Head of caudate nucleus (tissue), 42 donors: ENCODE measurements around the gene CEPT1.

Source experiments
- DNase-seq, 42 donors: peaks; one replicate each; pipeline versions ENCODE4 v3.0.0 to v3.0.0-alpha.2; 2020 to 2021; ENCODE audit warnings: mixed read lengths in 7 of 42
- intact Hi-C: fragments of 100-400 bp; cut with DNase I; formaldehyde crosslinking; loops from one replicate; pipeline ENCODE4 v1.15.0; 2022

CEPT1 gene

DNA sequence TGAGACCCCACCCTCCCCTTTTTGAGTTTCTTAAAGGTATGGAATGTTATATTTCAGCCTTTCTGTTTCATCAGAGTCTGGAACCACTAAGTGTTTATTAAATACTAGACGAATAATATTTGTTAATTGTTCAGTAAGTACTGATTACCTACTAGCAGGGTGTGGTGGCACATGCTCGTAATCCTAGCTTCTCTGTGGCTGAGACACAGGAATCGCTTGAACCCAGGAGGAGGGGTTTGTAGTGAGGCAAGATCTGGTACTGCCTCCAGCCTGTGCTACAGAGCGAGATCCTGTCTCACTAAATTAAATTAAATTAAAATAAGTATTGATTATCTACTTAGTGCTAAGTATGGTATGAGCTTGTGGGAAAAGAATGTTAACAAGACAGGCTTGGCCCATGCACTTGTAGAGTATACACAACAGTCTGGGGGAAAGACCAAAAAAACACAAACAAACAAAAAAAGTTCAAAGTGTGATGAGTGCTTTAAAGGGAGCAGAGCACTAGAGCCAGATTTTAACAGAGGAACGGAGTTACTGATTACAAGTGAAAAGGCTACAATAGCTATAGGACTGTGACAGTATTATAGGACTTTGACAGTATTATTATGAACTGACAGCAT lies 2.4 kb downstream of the CEPT1 start:
- no peak for DNase-seq
- intact Hi-C loops = loop anchor here (10.0 kb wide), 1 partner anchor 178 kb away; the partner anchor contains the start of gene LRIF1

DNA sequence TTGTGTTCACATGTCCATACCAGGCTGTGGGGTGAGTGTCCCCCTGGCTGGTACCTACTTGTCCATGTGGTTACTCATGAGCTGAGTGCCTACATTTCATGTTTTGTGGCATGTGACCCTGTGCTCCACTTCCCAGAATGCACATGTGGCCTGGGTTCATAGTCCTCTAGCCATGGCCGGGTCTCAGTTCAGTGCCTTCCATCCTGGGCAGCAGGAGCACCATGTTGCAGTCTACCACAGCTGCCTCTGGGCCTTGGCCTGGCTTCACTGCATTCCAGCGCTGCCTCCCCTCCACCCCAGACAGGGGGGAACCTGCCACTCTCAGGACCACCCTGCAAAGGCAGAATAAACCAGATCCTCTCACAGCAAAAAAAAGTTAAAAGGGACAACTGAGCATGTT lies 5.5 kb downstream of the CEPT1 start:
- intact Hi-C loops = loop anchor here (10.0 kb wide), 1 partner anchor 181 kb away; the partner anchor contains the start of gene LRIF1
- DNase-seq = no peak

DNA sequence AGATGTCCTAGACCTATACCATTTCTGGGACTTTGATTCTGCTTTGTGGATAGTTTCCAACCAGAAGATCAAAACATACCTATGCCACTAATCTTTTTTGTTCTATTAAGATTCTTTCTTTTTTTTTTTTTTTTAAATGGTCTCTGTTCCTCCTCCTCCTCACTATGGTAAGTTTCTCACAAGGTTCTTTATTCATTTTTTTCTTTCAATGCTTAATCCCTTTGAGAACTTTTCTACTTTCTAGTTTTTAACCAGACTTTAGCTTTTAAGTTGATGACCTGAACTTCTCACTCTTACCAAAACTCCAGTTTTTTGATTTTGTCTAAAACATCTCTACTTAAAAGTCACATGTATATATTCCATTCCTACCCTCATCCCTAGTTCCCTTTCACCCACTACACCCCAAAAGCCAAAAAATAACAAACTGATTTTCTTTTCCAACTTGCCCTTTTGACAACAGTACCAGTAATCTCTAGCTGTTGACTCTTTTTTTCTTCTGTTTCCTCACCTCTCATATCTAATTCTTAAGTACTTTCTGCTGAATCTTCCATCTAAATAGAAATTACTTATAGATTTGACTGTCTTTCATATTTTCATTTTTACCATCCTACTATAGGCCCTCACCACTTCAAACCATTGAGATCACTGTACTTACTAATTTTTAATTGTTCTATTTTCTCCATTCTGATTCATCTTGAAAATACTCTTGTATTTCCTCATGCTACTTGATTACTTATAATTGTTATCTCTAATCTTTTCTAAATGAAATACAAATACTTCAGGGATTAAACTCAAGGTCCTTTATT lies 6.1 kb downstream of the CEPT1 start:
- no peak for DNase-seq
- intact Hi-C loops = loop anchor here (10.0 kb wide), 1 partner anchor 181 kb away; the partner anchor contains the start of gene LRIF1

DNA sequence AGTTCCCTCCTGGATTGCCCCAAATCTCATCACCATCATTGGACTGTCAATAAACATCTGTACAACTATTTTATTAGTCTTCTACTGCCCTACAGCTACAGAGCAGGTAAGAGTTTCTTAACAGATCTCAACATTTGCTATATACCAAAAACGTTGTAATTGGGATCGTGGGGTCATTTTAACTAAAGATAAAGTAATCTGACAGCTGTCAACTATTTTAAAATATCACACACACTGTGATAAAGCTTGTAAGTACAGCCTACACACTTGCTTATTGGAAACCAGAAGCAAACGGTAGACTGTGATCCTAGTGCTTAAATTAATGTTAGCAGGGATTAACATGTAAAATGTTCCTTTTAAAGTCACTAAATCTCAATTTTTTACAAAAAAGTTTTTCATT lies 7.9 kb downstream of the CEPT1 start:
- DNase-seq = no peak
- intact Hi-C loops = loop anchor here (10.0 kb wide), 1 partner anchor 183 kb away; the partner anchor contains the start of gene LRIF1

DNA sequence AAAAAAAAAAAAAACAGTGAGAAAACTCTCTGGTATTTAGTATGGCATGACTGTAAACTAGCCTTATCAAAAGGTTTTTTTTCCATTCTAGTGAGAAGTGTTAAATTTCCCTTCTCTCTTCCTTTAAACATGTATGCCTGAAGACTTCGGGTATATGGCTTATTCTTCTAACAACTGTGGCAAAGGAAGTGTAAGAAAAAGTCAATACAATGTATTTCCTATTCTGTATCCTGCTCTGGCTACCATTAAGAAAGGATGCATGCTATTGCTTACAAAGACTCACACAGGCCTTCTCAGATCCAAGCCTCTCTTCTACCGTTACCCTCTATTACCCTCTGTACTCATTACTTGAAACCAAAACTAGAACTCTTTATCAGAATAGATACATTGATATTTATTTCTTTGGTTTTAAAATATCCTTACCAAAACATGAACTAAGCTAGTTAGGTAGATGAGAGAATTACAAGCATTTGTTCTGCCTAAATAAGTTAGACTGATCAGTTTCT lies 8.4 kb downstream of the CEPT1 start:
- intact Hi-C loops = loop anchor here (10.0 kb wide), 1 partner anchor 184 kb away; the partner anchor contains the start of gene LRIF1
- no peak for DNase-seq

DNA sequence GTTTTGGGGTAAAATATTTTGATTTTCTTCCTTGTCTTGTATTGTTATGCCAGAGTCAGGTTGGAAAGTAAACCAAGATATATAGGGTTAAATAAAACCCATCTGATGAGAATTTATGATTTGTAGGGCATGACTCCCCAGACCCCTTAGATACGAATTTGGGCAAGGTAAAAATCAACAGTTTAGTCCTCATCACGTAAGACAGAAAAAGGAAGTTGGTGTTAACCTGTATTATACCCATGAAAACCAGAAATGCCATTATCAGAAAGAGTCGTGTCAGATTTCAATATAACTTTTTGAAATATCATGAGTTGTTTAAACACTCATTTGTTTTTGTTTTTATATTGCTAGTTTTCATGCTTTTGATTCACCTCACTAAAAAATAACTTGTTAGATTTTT lies 11.8 kb downstream of the CEPT1 start:
- intact Hi-C loops = no loop called here
- DNase-seq = no peak

DNA sequence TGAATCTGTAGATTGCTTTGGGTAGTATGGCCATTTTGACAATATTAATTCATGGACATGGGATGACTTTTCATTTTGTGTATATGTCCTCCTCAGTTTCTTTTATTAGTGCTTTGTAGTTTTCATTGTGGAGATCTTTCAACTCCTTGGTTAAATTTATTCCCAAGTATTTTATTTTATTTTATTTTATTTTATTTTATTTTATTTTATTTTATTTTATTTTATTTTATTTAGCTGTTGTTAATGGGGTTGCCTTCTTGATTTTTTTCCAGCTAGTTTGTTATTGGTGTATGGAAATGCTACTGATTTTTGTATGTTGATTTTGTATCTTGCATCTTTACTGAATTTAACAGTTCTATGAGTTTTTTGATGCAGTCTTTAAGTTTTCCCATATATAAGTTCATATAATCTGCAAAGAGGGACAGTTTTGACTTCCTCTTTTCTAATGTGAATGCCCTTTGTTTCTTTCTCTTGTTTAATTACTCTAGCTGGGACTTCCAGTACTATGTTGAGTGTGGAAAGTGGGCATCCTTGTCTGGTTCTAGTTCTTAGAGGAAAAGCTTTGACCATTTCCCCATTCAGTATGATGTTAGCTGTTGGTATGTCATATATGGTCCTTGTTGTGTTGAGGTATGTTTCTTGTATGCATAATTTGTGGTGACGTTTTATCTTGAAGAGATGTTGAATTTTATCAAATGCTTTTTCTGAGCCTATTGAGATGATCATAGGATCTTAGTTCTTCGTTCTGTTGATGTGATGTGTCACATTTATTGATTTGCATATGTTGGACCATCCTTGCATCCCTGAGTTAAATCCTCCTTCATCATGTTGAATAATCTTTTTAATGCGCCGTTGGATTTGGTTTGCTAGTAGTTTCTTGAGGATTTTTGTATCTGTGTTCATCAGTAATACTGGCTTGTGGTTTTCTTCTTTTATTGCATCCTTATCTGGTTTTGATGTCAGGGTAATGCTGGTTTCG lies 14.3 kb downstream of the CEPT1 start:
- intact Hi-C loops = no loop called here
- DNase-seq = no peak

DNA sequence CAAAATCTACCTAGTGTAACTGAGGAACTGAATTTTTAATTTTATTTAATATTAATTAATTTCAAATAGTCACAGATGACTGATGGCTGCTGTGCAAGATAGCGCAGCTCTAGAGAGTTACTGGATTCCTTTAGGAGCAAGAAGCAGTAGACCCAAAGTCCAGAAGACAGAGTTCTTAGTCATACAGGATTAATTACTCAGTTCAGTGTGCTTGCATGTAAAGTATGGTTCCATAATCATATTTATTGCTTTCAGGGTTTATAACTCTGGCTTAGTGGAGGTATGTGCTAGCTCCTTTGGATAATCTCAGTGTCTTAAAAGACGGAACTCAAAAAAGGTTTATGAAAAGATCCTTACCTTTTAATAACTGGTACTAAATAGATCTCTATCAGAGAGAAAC lies 17.4 kb downstream of the CEPT1 start:
- no peak for DNase-seq
- intact Hi-C loops = no loop called here

DNA sequence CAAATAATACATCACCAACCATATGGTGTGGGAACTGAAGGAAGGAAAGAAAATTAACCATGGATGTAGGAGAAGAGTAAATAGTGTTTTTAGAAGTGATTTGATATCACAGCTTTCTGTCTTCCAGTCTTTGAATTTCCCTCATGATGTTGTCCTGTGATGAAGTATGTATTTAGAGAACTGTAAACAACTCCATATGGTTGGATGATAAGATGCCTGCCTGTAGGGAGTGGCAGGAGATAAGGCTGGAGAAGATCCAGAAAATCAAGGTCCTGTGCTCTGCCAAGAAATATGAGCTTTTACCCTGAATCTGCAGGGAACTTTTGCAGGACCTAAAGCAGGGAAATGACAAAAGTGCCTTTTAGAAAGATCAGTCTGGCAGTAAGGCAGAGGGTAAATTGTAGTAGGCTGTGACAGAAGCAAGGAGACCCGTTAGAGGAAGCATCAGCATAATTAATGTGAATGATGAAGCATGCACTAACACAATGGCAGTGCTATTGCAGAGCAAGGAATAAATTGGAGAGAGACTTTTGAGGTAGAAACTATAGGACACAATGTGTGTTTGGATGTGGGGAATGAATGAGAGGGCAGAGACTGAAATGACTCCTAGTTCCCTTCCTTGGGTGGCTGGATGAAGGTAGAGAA lies 21.9 kb downstream of the CEPT1 start:
- no peak for DNase-seq
- intact Hi-C loops = no loop called here

DNA sequence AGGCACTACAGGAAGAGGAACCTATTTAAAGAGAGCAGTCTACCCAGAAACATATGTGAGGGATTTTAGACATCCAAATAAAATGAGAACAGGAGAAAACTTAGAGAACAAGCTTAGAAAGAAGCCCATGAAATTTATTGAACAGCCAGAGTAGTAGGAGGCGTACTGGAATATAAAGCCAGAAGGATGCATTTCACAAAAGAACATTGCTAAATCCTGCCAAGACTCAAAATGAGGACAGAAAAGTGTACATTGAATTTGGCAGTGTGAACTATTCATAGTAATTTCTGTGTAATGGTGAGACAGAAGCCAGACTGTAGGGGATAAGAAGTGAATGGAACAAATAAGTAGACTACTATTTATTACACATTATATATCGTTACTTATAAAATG lies 22.5 kb downstream of the CEPT1 start:
- no peak for DNase-seq
- intact Hi-C loops = no loop called here

DNA sequence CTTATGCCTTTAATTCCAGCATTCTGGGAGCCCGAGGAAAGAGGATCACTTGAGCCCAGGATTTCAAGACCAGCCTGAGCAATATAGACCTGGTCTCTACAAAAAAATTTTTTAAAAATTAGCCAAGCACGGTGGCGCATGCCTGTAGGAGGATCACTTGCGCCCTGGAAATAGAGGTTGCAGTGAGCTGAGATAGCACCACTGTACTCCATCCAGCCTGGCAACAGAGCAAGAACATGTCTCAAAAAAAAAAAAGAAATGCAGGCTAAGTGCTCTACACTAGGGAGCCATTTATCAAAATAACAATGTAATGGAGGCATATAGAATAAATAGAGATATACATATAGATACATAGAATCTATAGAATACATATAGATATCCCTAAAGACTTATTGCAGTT lies 23.3 kb downstream of the CEPT1 start:
- DNase-seq = no peak
- intact Hi-C loops = no loop called here

DNA sequence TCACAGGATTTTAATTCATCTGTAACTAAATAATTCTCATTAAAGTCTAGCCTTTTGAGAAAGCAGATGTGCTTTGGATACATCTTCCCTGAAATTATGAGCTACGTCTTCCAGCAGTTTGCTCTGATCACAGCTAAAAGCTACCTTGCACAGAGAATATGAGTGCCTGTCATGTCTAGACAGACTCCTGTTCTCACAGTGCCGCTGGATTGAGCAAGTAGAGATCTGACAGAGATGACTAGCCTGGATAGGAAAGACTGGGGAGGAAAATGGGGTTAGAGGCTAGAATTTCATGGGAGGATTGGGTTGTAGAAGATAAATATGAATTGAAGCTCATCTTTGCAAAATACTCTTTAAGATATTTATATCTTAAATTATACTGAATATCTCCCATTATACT lies 24.1 kb downstream of the CEPT1 start:
- intact Hi-C loops = no loop called here
- DNase-seq = peak in 2 of 42 donors; percentile 3 to 13

DNA sequence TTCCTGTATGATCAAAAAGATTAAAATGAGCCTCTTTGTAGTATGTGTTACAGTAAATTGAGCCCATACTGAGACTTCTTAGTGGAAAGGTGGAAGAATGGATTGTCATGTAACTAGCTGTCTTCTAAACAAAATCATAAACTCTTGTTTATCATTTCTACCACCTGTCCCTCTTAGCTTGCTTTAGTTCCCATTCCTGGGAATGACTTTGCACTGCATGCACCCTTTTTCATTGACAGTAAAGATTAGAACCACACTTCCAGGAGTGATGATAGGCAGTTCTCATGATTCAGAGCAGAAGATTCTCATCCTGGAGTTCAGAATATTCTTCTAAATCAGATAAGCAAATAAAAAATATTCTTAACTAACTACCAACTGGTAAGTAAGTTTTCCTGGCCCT lies 32.4 kb downstream of the CEPT1 start:
- intact Hi-C loops = no loop called here
- no peak for DNase-seq

DNA sequence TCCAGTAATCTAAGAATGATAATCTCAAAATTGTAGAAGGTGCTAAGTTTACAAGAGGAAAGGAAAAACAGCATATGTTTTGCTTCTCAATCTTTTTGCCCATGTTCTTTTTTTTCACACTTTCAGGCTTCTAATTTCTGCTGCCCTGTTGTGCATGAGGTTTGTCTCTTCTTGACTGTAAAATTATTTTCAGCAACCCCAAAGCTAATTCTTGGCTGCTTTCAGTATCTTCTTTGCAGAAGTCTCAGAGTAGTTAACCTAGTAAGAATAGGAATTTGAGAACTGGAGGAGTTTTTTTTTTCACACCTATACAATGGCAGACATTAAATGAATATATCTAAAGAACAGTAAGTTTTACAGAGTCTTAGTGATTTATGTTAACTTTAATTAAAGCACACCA lies 34.0 kb downstream of the CEPT1 start:
- no peak for DNase-seq
- intact Hi-C loops = no loop called here

DNA sequence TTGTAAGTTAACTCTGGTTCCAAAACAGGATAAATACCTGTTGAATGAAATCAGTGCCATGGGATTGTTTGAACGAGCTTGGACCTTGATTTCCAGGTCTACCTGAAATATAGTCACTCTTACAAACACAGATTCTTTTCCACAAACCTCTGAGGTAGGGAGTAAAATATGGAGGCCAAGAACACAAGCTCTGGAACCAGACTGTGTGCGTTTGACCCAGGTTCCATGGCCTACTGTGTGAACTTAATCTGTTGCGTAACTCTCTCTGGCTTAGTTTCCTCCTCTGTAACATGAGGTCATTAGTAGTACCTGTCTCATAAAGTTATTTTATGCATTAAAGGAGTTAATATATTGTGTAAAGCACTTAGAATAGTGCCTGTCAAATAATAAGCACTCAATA lies 35.3 kb downstream of the CEPT1 start:
- DNase-seq = no peak
- intact Hi-C loops = no loop called here

DNA sequence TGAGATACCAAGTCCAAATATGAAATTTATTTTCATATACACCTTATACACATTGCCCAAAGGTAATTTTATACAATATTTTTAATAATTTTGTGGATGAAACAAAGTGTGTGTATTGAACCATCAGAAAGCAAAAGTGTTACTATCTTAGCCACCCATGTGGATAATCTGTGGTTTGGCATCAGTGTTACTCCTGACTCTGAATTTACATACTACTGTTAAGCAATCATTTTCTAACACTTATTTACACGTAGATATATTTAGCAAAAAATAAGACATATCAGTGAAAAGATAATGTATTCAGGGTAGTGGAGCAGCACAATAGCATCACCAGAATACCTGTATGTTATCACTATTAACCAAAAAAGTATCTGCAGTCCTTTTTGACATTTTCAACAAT lies 36.7 kb downstream of the CEPT1 start:
- DNase-seq = no peak
- intact Hi-C loops = no loop called here

DNA sequence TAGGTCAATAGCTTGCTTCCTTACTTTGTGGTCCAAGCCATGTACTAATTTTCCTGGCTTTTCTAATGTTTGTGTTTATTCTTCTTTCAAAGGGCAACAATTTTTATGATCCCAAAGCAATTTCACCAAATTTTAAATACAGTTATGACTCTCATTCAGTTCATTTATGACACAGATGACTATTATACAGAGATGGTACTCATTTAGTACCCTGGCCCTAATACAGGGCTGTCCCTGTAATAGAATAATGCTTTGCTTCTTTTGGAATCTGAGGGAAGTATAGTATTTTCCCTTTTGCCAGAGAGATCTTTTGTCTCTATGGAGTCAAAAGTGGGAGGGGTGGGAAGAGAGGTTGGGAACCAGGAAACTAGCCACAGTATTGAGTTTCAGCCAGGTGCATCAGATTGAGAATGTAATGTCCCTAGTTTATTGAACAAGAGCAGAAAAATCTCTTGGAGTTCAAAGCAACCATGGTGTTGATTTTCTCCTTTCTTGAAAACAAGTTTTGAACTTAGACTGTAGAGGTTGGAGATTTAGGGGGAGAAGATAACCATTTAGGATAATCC lies 40.0 kb downstream of the CEPT1 start:
- intact Hi-C loops = no loop called here
- no peak for DNase-seq

DNA sequence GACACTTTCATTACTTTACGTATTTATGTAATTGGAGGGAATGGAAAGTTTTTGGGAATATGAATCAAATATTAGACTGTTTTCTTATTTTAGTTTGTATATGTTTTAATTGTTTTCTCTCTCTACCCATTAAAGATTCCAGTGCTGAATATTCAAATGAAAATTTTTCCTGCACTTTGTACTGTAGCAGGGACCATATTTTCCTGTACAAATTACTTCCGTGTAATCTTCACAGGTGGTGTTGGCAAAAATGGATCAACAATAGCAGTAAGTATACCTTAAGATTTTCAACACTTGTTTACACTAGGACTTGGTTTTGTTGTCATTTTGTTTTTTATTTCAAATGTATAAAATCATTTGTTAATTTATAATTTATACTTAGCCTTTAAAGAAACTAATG lies 42.0 kb downstream of the CEPT1 start:
- no peak for DNase-seq
- intact Hi-C loops = no loop called here
